ENCODE measurements around the gene KHDC1L.
A peak's percentile ranks its signal among the peaks of the same experiment; 100 is the strongest.
"Not testable (repeated sequence)": the region's sequence is repeated elsewhere in the genome, so short reads cannot be mapped to it uniquely, and the experiment has no call there.

Gene KHDC1L, protein sequence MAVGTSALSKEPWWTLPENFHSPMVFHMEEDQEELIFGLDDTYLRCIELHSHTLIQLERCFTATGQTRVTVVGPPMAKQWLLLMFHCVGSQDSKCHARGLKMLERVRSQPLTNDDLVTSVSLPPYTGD

DNA sequence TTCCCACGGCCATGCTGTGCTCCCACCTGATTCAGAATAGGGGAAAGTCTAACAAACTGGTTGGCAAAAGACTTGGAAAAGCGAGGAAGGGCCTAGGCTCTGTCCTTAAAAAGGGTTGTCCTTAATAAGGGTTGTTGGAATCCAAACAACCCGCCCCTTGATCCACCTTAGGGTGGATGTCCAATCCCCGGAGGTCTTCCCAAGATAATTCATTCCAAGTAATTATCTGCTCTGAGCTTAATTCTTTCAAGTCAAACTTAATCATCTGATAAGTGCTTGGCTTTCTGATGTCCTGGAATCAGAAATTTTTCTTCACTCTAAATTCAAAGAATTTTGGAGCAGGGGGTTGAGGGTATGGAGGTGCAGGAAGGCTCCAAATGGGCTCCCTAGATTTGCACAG lies at the start of gene KHDC1L:
Gene KHDC1L (minus strand): TSS at position 101 of the 400 bp plus-strand sequence. CDS start 88 bp downstream, at position 13.
- DNase-seq (ENCODE audit: low spot score), result no peak

DNA sequence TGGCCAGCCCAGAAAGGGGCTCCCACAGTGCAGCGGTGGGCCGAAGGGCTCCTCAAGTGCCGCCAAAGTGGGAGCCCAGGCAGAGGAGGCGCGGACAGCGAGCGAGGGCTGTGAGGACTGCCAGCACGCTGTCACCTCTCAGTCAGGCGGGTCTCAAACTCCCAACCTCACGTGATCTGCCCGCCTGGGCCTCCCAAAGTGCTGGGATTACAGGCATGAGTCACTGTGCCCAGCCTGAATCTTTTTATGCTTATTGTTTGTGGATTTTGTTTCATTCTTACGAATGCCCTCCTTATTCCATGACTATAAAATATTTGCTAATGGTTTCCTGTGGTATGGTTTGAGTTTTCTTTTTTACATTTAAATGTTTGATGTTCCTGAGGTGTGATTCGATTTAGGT lies 44.0 kb upstream of the KHDC1L start:
- not testable (repeated sequence) for DNase-seq (ENCODE audit: low spot score)

DNA sequence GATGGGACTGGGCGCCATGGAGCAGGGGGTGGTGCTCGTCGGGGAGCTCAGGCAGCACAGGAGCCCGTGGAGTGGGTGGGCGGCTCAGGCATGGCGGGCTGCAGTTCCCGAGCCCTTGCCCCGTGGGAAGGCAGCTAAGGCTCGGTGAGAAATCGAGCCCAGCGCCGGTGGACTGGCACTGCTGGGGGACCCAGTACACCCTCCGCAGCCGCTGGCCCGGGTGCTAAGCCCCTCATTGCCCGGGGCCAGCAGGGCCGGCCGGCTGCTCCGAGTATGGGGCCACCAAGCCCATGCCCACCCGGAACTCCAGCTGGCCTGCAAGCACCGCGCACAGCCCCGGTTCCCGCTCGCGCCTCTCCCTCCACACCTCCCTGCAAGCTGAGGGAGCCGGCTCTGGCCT lies 43.6 kb upstream of the KHDC1L start:
- not testable (repeated sequence) for DNase-seq (ENCODE audit: low spot score)

DNA sequence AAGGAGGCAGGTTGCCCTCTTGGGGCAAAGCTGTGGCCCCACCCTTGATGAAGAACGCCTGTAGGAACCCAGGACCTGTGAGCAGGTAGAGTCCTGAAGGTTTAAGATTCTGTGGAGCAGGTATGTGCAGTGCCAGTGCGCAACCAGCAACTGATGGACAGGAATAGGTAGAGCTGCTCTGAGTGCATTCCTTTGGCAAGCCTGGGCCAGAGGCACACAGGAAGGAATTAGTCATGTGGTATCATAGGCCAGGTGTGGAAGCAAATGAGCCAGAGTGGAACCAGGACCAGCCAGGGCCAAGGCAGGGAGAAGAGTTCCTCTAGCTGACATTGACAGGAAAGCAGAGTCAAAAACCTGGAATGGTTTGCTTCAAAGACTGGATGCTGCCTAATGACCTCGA lies 39.1 kb upstream of the KHDC1L start:
- no peak for DNase-seq (ENCODE audit: low spot score)

DNA sequence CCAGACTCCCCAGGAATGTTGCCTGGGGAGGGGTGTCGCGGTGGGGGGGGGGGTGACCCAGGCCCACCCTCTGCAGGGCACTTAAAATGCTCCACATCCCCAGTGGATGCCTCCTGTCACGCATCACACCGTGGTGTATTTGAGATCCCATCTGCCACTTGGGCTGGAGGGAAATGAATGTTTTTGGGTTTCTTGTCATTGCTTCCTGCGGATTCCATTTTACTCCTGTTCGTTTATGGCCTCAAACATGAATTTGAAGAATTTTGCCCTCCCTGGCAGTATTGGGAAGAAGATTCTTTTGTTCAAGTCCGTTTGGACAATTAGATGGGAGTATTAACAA lies 38.2 kb upstream of the KHDC1L start:
- DNase-seq (ENCODE audit: low spot score), result no peak

DNA sequence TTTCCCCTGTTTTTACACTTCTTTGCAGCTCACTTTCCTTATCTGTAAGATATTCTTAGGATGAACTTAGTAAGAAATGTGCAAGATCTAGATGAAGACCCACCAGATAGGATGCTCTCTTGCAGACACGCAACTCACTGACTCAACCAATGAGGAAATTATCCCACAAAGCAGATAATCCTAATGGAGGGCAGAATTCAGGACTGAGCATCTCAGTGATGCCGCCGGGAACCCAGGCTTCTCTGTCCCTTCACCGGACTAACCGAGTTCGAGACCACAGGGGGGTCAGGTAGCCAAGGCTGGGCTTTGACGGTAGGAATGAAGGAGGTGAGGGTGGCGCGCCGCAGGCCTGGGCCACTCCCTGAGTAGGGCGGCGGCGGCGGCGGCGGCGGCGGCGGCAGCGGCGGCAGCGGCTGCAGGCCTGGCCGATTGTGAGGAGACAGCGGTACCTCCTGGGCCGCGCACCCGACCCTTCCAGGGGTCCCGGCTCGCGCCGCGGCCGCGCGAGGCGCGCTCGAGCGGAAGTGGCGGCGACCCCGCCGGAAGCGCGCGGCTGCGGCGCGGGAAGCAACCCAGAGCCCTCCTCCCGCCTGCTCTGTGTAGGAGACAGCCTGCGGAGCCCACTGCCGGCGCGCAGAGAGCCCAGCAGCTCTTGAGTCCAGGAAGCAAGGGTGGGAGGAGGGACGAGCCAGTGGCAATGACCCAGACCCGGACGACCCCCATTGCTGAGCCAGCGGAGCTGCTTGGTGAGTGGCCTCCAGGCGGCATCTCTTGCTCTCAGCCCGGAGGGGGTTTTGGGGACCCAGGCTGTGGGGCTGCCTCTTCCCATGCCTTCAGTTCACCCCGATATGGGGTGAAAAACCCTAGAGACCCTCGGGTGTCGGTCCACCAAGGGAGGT lies 37.6 kb upstream of the KHDC1L start, which contains the start of gene KHDC1:
Gene KHDC1 (minus strand): TSS at position 526 of the 899 bp plus-strand sequence. CDS start 20,679 bp downstream, outside the sequence.
- DNase-seq (ENCODE audit: low spot score), result peak; percentile 62

DNA sequence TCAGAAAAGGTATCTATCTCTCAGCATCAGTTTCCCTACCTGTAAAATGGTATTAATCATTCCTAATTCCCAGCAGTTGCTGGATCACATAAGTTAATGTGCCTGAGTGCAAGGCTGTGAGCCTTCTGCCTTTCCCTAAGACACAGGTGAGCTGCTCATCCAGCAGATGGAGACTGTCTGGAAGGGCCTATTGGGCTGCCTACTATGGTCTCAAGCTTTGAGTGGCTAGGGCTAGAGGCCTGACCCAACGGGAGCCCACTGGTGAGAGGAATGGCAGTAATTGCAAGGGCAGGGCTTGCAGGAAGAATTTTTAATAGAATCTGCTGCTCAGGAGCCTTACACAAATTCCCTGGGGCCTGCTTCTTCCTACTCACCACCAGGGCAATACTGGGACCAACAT lies 33.4 kb upstream of the KHDC1L start:
- DNase-seq (ENCODE audit: low spot score), result no peak

DNA sequence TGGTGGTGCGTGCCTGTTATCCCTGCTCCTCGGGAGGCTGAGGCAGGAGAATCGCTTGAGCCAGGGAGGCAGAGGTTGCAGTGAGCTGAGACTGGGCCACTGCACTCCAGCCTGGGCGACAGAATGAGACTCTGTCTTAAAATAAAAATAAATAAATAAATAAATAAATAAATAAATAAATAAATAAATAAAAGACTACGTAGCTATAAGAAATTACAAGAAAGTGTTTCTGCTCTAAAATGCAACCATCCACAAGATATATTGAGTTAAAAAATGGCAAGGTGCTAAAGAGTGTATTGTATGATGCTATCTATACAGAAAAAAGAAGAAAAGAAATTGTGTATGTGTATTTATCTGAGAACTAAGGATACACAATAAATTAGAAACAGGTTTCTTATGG lies 29.0 kb upstream of the KHDC1L start:
- not testable (repeated sequence) for DNase-seq (ENCODE audit: low spot score)

DNA sequence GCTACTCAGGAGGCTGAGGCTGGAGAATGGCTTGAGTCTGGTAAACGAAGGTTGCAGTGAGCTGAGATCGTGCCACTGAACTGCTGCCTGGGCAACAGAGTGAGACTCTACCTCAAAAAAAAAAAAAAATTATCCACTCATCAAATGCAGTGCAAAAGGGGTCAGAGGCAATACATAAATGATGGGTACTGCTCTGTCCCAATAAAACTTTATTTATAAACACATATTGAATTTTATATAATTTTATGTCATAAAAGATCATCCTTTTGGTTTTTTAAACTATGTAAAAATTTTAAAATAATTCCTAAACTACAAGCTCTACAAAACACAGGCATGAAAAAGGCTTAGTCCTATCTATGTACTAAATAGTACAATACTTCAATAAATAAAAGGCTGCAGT lies 27.4 kb upstream of the KHDC1L start:
- DNase-seq (ENCODE audit: low spot score), result no peak

DNA sequence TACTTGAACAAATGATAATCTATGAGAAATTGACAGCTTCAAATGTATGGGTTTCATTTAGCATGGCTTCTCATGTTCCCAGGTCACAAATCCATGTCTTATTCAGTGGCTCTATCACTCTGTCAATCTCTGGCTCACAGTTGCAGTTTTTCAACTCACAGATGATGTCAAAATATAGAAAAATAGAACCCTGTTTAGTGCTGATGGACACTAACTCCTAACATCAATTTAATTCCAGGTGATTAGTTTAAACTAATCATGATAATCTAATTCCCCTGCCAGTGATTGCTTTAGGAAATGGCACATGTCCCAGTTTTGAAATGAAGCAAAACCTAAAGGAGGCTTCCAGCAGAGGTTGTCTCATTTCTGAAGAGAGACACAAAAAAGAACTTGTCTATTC lies 24.7 kb upstream of the KHDC1L start:
- no peak for DNase-seq (ENCODE audit: low spot score)

DNA sequence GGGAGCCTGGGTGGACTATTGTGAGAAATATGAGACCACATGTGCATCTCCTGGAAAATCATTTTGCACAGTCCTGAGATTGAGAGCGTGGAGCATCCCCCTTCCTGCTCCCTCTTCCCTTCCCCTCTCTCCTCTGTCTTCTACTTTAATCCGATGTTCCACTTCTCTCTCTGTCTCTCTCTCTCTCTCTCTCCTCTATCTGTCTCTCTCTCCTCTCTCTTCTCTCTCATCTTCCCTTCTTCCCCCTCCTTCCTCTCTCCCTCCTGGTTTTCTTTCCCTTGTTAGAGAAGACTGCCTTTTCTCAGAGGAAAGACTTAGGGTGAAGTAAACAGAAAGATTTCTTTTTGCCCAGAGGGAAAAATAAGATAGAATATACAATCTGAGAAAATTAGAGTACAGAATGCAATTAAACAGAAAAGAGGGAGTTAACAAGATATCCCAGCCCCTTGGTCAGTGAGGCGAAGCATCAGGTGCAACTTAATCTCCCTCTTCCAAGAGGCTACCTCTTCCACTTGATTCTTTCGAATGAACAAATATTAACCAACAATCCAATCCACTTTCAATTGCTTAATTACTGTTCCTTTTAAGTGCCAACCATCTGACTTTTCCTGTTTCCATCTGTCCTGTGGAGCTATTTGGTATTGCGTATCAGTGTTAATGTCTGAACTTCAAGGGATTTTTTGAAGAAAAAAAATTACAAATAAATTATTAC lies 23.1 kb upstream of the KHDC1L start:
- DNase-seq (ENCODE audit: low spot score), result no peak

DNA sequence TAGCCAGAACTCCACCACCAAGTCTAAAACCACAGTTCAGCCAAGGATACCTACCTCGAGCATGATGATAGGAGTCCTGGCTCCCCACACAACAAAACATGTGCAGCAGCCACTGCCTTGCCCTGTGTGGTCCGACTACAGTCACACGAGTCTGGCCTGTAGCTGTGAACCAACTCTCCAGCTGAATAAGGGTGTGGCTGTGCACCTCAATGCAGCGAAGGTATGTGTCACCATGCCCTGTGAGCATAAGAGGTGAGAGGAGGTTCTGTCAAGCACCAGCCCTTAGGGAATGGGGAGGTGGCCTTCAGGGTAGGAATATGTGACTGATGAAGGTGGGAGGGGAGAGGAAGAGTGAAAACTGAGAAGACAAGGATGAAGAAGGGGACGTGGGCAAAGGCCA lies 16.7 kb upstream of the KHDC1L start:
- DNase-seq (ENCODE audit: low spot score), result no peak

DNA sequence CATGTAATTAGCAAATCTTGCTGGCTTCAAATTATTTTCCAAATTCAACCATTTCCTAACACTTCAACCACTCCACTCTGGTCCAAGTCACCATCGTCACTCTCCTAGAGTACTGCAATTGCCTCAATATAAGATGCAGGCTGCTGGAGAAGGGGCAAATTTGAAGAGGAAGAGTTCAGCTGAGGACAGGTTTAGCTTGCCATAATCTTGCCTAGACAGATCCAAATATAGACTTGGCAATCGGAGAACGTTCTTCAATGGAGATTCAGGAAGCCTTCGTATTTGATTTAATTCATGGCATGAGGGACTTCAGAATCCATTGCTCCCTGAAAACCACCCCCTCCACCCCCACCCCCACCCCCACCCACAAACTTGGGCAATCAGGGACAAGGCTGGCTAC lies 15.4 kb upstream of the KHDC1L start:
- DNase-seq (ENCODE audit: low spot score), result no peak

DNA sequence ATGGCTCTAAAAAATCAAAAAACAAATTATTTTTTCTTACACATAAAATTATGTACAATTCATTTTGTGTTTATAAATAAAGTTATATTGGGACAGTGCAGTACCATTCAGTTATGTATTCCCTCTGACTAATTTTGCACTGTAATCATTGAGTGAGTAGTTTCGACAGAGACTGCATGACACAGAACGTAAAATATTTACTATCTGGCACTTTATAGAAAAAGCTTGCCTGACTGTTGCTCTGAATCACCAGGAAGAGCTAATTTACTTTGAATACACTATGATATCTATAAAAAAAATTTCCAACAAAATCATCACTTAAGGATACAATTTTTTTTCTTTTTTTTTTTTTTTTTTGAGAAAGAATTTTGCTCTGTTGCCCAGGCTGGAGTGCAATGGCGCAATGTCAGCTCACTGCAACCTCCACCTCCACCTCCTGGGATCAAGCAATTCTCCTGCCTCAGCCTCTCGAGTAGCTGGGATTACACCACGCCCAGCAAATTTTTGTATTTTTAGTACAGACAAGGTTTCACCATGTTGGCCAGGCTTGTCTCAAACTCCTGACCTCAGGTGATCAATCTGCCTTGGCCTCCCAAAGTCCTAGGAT lies 11.0 kb upstream of the KHDC1L start:
- DNase-seq (ENCODE audit: low spot score), result peak; percentile 82

DNA sequence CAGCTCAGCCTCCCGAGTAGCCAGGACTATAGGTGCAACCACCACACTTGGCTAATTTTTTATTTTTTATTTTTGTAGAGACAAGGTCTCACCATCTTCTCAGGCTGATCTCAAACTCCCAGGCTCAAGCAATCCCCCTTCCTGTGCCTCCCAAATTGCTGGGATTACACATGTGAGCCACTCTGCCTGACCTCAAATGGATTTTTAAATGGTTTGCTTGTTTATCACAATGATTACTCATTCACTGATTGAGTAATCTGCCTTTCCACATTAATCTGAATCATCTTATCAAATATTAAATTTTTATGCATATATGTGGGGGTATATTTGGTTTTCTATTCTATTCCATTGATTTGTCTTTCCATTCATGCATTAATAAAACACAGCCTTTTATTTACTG lies 9.4 kb upstream of the KHDC1L start:
- peak; percentile 55 for DNase-seq (ENCODE audit: low spot score)

DNA sequence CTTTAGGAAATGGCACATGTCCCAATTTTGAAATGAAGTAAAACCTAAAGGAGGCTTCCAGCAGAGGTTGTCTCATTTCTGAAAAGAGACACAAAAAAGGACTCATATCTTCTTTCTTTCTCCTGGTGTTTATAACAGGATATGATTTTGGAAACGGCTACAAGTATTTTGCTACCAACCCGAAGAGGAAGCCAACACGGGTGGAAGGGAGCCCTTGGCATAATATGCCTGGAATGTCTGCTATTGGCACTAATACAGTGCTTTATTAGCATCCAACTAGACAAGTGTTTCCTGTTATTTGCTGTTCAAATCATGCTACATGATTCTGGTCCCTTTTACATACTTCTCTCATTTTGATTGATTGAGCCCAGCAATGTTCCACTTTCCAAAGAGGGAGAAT lies 8.7 kb upstream of the KHDC1L start:
- not testable (repeated sequence) for DNase-seq (ENCODE audit: low spot score)

DNA sequence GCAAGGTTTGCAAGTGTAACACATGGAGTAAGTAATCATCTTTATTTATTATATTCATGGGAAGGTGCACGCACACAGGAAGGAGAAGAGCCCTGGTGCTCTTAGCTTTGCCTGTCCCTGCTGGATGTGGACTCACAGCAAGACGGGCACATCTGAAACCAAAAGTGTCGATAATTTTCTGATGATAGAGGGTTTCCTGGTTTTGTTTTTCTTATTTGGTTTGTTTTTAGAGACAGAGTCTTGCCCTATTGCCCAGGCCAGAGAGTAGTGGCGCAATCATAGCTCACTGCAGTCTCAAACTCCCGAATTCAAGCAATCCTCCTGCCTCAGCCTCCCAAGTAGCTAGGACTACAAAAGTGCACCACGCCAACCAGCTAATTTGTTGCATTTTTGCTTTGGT lies 7.8 kb upstream of the KHDC1L start:
- DNase-seq (ENCODE audit: low spot score), result no peak

DNA sequence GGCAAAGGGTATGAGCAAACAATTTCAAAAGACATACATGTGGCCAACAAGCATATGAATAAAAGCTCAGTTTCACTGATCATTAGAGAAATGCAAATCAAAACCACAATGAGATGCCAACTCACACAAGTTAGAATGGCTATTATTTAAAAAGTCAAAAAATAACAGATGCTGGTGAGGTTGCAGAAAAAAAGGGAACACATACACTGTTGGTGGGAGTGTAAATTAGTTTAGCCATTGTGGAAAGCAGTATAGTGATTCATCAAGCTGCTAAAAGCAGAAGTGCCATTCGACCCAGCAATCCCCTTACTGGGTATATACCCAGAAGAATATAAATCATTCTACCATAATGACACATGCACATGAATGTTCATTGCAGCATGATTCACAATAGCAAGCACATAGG lies 6.7 kb upstream of the KHDC1L start:
- no peak for DNase-seq (ENCODE audit: low spot score)

DNA sequence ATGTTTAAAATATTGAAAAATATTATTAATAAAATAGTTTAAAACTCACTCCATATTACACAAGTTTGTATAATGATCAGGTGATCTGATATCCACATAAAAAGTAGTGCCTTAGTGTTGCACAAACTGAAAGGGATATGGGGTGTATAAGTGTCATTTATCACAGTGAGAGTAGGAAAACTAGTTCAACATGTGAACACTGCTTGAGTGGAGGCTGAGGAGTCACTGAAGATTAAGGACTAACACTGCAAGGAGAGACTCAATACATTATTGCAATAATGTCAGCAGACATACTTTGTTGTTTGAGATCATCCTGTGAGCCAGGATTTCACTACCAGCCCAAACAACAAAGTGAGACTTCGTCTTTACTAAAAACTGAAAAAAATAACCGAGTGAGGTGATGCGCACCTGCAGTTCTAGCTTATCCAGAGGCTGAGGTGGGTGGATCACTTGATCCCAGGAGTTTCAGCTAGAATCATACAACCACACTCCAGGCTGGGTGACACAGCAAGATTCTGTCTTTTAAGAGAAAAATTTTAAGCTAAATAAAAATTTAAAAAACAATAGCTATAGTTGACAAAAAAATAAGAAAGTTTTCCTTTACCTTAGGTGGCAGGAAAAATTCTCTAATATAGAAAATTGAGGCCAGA lies 2.4 kb upstream of the KHDC1L start:
- DNase-seq (ENCODE audit: low spot score), result no peak

DNA sequence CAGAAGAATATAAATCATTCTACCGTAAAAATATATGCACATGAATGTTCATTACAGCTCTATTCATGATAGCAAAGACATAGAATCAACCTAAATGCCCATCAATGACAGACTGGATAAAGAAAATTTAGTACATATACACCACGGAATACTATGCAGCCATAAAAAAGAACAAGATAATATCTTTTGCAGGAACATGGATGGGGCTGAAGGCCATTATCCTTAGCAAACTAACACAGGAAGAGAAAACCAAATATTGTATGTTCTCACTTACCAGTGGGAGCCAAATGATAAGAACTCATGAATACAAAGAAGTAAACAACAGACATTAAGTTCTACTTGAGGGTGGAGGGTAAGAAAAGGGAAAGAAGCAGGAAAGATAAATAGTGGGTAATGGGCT lies 8.4 kb downstream of the KHDC1L start:
- DNase-seq (ENCODE audit: low spot score), result no peak

DNA sequence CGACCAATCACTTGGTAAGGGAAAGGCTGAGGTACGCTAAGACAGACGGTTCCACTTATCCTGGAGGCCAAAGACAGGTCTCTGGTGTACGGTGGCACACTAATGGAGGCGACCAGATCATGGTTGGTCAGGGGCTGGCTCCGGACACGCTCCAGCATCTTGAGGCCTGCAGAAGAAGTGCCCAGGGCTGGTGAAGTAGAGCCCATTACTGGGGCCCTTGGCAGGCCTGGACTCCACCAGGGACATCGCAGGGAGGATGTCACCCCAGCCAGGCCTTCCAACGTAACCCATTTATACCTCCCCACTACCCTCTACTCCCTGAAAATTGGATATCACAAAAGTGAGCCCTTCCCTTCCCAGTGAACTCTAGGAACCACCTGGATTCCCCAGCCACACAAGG lies 16.2 kb downstream of the KHDC1L start:
- DNase-seq (ENCODE audit: low spot score), result no peak

DNA sequence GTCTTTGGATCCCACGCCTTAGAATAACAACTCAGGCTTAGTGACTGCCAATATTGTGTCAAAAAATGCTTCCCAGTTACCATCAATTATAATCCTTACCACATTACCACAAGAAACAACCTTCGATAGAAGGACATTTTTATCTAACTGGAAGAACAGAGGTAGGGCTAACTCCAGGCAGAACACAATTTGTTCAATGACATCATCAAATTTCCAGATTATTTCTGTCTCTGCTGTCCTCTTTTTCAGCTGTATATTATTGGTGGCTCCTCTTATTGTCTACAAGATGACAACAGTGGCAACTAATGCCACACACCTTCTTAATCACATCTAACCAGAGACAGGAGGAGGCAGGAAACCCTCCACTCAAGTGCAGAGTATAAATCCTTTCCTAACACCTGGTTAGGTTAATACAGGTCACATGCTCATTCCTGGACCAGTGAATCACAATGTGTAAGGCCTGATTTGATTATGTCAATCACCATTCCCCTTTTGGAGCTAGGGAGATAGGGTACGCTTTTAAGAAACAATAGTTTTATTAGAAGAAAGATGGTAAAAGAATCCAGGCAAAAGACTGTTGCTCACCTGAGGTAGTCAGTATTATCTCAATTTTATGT lies 18.0 kb downstream of the KHDC1L start:
- DNase-seq (ENCODE audit: low spot score), result no peak

Measured in AG08395 (cell line).